PC-3 (cell line): ENCODE data around the gene TIMP2. TPM values are rescaled to one million over a fixed set of nuclear protein-coding genes. Genes with fewer than 3 reads are reported as not detected.

ENCODE experiments used
- ATAC-seq: fragments of 200-7000 bp; cut with Tn5 transposase; 2 replicates; pipeline ENCODE4 v1.9.1; 2020; ENCODE audit warnings: mild to moderate bottlenecking, moderate library complexity
- BruUV-seq: library from RNA; stranded (reverse); fragments of 400-500 nt; replicated peaks from 2 replicates; lab custom pipeline; 2021; lab: Mats Ljungman, UMichigan
- CTCF ChIA-PET: fragments of 300-600 bp; sonication (Branson Sonifier 250); formaldehyde crosslinking; loops from one replicate; lab custom pipeline; 2022; ENCODE audit warnings: antibody characterized with exemption; lab: Charles Lee
- POLR2A ChIA-PET: fragments of 300-600 bp; sonication (Branson Sonifier 250); formaldehyde crosslinking; loops from one replicate; lab custom pipeline; 2022; ENCODE audit warnings: antibody characterized with exemption; ENCODE audit not compliant: unreplicated experiment; lab: Charles Lee
- DNase-seq: peaks from one replicate; pipeline ENCODE4 v3.0.0-alpha.2; 2015
- H2AFZ ChIP-seq: fragments of 300-600 bp; sonication (generic); 2 replicates; pipeline ENCODE4 v1.6.0; 2016; ENCODE audit warnings: antibody characterized with exemption, low read length
- H3F3A ChIP-seq: fragments of 300-600 bp; sonication (generic); one replicate; pipeline ENCODE4 v1.6.0; 2017; ENCODE audit warnings: antibody characterized with exemption, low read length, control low read depth, mild to moderate bottlenecking; ENCODE audit not compliant: unreplicated experiment
- H3K27ac ChIP-seq: fragments of 300-600 bp; sonication (generic); 2 replicates; pipeline ENCODE4 v1.5.1; 2016; ENCODE audit warnings: mild to moderate bottlenecking, low read length
- H3K27me3 ChIP-seq: fragments of 300-600 bp; sonication (generic); 2 replicates; pipeline ENCODE4 v1.6.1; 2016; ENCODE audit warnings: low read length, mixed read lengths
- H3K36me3 ChIP-seq: fragments of 300-600 bp; sonication (generic); 2 replicates; pipeline ENCODE4 v1.6.1; 2016; ENCODE audit warnings: low read depth, mixed run types, low read length, mixed read lengths
- H3K4me1 ChIP-seq: fragments of 300-600 bp; sonication (generic); 2 replicates; pipeline ENCODE4 v1.5.1; 2016; ENCODE audit warnings: low read length; ENCODE audit not compliant: insufficient read depth
- H3K4me2 ChIP-seq: fragments of 300-600 bp; sonication (generic); 2 replicates; pipeline ENCODE4 v1.6.0; 2016; ENCODE audit warnings: low read length
- H3K4me3 ChIP-seq: fragments of 300-600 bp; sonication (generic); 2 replicates; pipeline ENCODE4 v1.5.1; 2016; ENCODE audit warnings: mild to moderate bottlenecking, low read length, mixed read lengths
- H3K79me2 ChIP-seq: fragments of 300-600 bp; sonication (generic); 2 replicates; pipeline ENCODE4 v1.6.1; 2017; ENCODE audit warnings: low read length, mixed read lengths
- H3K9ac ChIP-seq: fragments of 300-600 bp; sonication (generic); 2 replicates; pipeline ENCODE4 v1.6.0; 2016; ENCODE audit warnings: mild to moderate bottlenecking, low read length
- H3K9me2 ChIP-seq: fragments of 300-600 bp; sonication (generic); replicated peaks from 2 replicates; pipeline ENCODE4 v1.6.1; 2016; ENCODE audit warnings: mixed run types, low read length, mixed read lengths
- H3K9me3 ChIP-seq: fragments of 300-600 bp; sonication (generic); 2 replicates; pipeline ENCODE4 v1.6.1; 2016; ENCODE audit warnings: low read length, mixed read lengths
- H4K20me1 ChIP-seq: fragments of 300-600 bp; sonication (generic); 2 replicates; pipeline ENCODE4 v1.6.1; 2016; ENCODE audit warnings: low read length, mixed read lengths
- EZH2 ChIP-seq: fragments of 300-600 bp; sonication (generic); IDR thresholded peaks from one replicate; pipeline ENCODE4 v1.6.1; 2017; ENCODE audit warnings: antibody characterized with exemption, mild to moderate bottlenecking, low read length; ENCODE audit not compliant: unreplicated experiment
- EZH2phosphoT487 ChIP-seq: fragments of 300-600 bp; sonication (generic); IDR thresholded peaks from 2 replicates; pipeline ENCODE4 v1.6.1; 2018; ENCODE audit warnings: mild to moderate bottlenecking, antibody characterized with exemption, low read length, borderline replicate concordance
- intact Hi-C: fragments of 100-400 bp; cut with micrococcal nuclease; formaldehyde crosslinking; loops from 2 replicates; pipeline ENCODE4 v1.9.0; 2023
- total RNA-seq: library from RNA; depleted of rRNA; stranded (reverse); fragments of >200 nt; gene quantifications from 2 replicates; pipeline ENCODE4 v1.2.3, GENCODE V29; 2014
- TF ChIP-seq, protein P1 (sequence below): fragments of 300-600 bp; sonication (generic); conservative IDR thresholded peaks from 2 replicates; pipeline ENCODE4 v1.5.1; 2017; ENCODE audit warnings: antibody characterized with exemption, low read depth, mild to moderate bottlenecking, low read length

Gene TIMP2
- total RNA-seq, 1 experiment from 2014 or later = 60.1 TPM

DNA sequence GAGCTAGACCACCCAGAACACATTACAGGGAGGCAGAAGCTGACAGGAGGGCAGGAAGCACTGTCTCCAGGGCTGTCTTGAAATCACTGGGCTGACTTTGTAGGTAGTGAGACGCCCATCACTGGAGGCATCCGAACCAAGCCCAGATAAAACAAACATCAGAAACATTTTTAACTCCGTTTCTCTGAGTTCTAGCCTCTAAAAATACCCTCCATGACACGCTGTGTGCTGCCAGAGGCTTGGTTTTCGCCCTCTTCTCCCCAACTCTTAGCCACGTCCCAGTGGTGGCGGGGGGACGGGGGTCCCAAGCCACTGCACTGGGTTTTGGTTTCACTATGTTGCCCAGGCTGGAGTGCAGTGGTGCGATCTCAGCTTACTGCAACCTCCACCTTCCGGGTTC is 23.4 kb downstream of the TIMP2 start:
- H3K9ac ChIP-seq = no peak overlapping the region
- H3K27ac ChIP-seq = no peak overlapping the region
- no peaks in the 10 kb centered on the region for H3K9me3 ChIP-seq
- no peak for ATAC-seq
- no peak overlapping the region for H3K4me3 ChIP-seq
- DNase-seq = no peak
- H3K4me1 ChIP-seq = no peaks in the 10 kb centered on the region
- no peaks in the 10 kb centered on the region; the same call in 1 of the 2 replicates for H3K36me3 ChIP-seq
- H3K4me2 ChIP-seq = no peak overlapping the region
- ChIA-PET POLR2A (interaction anchor here (0.5 kb wide), 1 partner anchor 85 kb away, joined by 3 read pairs; no protein-coding TSS in a partner anchor), CTCF (no interaction called here)
- intact Hi-C loops = no loop called here
- no peaks in the 10 kb centered on the region for H4K20me1 ChIP-seq
- peaks cover 1% of the 10 kb centered on the region; the same call in 1 of the 2 replicates for H3K79me2 ChIP-seq
- no peak overlapping the region for H2AFZ ChIP-seq
- H3K9me2 ChIP-seq = no peaks in the 10 kb centered on the region
- no peaks in the 10 kb centered on the region for H3F3A ChIP-seq
- no peaks in the 10 kb centered on the region for H3K27me3 ChIP-seq
- BruUV-seq = no TSS peak
- no peak for TF ChIP-seq EZH2phosphoT487
- TF ChIP-seq, protein P1, sequence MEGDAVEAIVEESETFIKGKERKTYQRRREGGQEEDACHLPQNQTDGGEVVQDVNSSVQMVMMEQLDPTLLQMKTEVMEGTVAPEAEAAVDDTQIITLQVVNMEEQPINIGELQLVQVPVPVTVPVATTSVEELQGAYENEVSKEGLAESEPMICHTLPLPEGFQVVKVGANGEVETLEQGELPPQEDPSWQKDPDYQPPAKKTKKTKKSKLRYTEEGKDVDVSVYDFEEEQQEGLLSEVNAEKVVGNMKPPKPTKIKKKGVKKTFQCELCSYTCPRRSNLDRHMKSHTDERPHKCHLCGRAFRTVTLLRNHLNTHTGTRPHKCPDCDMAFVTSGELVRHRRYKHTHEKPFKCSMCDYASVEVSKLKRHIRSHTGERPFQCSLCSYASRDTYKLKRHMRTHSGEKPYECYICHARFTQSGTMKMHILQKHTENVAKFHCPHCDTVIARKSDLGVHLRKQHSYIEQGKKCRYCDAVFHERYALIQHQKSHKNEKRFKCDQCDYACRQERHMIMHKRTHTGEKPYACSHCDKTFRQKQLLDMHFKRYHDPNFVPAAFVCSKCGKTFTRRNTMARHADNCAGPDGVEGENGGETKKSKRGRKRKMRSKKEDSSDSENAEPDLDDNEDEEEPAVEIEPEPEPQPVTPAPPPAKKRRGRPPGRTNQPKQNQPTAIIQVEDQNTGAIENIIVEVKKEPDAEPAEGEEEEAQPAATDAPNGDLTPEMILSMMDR = no peak
- no peak for TF ChIP-seq EZH2

DNA sequence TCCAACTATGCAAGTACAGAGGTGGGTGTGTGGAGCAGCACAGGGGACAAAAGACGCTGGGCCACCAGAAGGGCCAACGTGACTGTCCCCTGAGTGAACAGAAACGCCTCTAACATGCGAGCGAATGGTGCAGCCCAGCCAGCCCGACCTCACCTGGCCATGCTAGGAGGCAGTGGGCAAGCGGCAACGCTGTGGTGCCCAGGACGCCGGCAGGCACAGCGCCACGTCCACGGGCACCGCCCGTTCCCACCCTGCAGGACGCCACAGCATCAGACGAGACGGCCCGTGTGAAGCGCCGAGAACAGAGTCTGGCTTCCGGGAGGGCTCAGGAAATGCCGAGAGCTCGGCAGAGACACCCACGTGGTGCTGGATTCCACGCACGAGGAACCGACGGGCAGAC is 24.4 kb downstream of the TIMP2 start:
- H3K4me2 ChIP-seq = no peak overlapping the region
- no peak for ATAC-seq
- intact Hi-C loops = no loop called here
- no peaks in the 10 kb centered on the region for H4K20me1 ChIP-seq
- H3K79me2 ChIP-seq = no peaks in the 10 kb centered on the region
- CTCF ChIA-PET = no interaction called here
- H3K27me3 ChIP-seq = no peaks in the 10 kb centered on the region
- H2AFZ ChIP-seq = no peak overlapping the region
- no peak overlapping the region for H3K27ac ChIP-seq
- H3F3A ChIP-seq = no peaks in the 10 kb centered on the region
- BruUV-seq = no TSS peak
- H3K9me3 ChIP-seq = no peaks in the 10 kb centered on the region
- no peaks in the 10 kb centered on the region for H3K9me2 ChIP-seq
- no peaks in the 10 kb centered on the region for H3K4me1 ChIP-seq
- POLR2A ChIA-PET = no interaction called here
- no peaks in the 10 kb centered on the region; the same call in 1 of the 2 replicates for H3K36me3 ChIP-seq
- no peak overlapping the region for H3K9ac ChIP-seq
- TF ChIP-seq EZH2 = no peak
- TF ChIP-seq EZH2phosphoT487 = no peak
- TF ChIP-seq, protein P1 = no peak
- H3K4me3 ChIP-seq = no peak overlapping the region
- no peak for DNase-seq

DNA sequence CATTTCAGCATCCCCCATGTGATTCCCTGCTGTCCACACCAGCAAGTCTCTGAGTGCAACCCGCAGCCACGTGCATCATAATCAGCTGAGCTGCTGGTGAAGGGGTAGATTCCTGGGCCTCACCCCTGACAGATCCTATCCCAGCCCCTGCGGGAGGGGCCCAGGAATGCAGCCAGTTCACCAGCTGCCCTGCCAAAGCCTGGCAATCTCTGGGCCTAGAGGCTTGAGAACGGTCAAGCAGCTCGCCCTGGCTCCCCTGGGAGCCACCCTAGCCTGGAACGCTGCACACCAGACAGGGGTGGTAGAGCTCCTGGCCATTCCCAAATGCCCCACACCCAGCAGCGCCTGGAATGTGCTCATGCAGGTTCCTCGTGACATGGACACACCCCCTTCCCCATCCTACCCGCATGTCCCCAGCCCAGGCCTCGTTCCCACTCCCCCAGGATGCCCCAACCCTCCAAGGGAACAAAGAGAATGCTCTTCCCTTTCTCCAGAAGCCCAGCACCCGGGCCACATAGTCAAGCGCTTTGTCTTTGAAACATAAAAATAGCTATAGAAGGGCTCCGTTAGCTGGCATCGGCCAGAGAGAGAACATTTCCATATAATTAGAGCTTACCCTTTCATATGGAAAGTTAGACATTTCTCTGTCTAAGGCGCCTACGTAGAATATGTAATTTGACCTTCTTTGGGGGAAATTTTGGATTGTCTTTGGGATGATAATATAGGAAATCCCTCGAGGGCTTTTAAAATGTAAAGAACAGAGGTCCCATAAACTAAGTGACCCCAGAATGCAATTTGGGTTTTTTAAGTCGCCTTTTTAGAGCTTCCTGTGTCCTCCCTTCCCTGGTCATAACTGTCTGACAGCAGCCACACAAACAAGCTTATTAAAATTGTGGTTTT is 25.6 kb downstream of the TIMP2 start:
- H3K27me3 ChIP-seq = no peaks in the 10 kb centered on the region
- TF ChIP-seq, protein P1 = no peak
- TF ChIP-seq EZH2 (no peak), EZH2phosphoT487 (no peak)
- DNase-seq (no peak), ATAC-seq (no peak)
- H3K9me3 ChIP-seq = no peaks in the 10 kb centered on the region
- no peaks in the 10 kb centered on the region for H3K4me1 ChIP-seq
- BruUV-seq = no TSS peak
- H3K9me2 ChIP-seq = no peaks in the 10 kb centered on the region
- H3F3A ChIP-seq = no peaks in the 10 kb centered on the region
- H4K20me1 ChIP-seq = no peaks in the 10 kb centered on the region
- H3K4me2 ChIP-seq = no peak overlapping the region
- intact Hi-C loops = no loop called here
- no peak overlapping the region for H3K27ac ChIP-seq
- H3K9ac ChIP-seq = no peak overlapping the region
- CTCF ChIA-PET = interaction anchor here (0.5 kb wide), 1 partner anchor 60 kb away, joined by 5 read pairs; no protein-coding TSS in a partner anchor
- no peaks in the 10 kb centered on the region; the same call in 1 of the 2 replicates for H3K36me3 ChIP-seq
- no peaks in the 10 kb centered on the region for H3K79me2 ChIP-seq
- no peak overlapping the region for H2AFZ ChIP-seq
- H3K4me3 ChIP-seq = no peak overlapping the region
- POLR2A ChIA-PET = no interaction called here
